CD4-positive, alpha-beta T cell treated with Interleukin-15 for 4 hours (primary cell): ENCODE data around the gene MTHFR.
A peak's percentile ranks its signal among the peaks of the same experiment; 100 is the strongest.

Experiments used
- DNase-seq: peaks from one replicate; pipeline ENCODE4 v3.0.0-alpha.2; 2020; ENCODE audit warnings: low spot score

Gene MTHFR

DNA sequence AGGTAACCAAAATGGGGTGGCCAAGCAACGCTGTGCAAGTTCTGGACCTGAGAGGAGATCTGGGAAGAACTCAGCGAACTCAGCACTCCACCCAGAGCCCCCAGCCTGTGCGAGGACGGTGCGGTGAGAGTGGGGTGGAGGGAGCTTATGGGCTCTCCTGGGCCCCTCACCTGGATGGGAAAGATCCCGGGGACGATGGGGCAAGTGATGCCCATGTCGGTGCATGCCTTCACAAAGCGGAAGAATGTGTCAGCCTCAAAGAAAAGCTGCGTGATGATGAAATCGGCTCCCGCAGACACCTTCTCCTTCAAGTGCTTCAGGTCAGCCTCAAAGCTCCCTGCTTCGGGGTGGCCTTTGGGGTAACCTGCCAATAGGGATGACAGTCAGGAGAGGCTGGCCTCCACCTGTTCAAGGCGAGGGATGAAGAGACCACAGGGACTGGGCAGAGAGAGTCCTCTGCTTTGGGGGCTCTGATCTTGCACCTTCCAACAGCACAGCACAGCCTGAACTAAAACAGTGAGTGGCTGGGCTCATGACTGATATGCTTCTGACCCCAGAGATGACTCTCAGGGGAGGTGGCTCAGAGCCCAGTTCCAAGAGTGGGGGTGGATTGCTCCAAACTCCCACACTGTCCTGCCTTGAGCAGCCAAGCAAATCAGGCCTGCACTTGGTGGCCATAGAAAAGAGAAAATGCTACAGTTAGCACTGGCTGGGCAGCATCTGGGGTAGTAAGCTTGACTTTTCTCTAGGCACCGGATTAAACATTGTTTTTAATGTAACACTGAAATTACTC, 9.5 kb downstream of the MTHFR start:
- DNase-seq, result no peak

DNA sequence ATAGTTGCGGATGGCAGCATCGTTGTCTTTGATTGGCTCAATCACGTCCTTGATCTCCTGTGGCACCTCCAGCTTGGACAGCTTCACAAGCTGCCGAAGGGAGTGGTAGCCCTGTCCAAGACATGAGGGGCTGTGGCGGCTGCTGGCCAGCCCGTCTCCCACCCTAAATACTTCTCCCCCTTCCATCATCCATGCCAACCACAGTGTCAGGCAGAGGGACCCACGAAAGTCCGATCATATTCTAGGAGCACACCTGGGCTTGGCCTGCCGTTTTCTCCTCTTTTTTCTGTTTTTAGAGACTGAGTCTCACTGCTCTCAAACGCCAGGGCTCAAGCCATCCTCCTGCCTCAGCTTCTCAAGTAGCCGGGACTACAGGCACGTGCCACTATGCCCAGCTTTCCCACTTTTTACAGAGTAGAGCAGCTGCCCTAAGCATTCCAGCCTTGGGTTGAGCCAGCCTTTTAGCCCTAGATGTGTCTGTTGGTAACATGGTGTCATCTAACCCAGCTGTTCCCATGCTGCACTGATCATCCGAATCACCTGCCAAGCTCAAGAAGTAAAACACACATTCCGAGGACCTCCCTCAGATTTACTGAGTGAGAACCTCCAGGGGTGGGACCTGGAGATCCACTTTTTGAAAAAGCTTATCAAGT, 10.4 kb downstream of the MTHFR start:
- no peak for DNase-seq

DNA sequence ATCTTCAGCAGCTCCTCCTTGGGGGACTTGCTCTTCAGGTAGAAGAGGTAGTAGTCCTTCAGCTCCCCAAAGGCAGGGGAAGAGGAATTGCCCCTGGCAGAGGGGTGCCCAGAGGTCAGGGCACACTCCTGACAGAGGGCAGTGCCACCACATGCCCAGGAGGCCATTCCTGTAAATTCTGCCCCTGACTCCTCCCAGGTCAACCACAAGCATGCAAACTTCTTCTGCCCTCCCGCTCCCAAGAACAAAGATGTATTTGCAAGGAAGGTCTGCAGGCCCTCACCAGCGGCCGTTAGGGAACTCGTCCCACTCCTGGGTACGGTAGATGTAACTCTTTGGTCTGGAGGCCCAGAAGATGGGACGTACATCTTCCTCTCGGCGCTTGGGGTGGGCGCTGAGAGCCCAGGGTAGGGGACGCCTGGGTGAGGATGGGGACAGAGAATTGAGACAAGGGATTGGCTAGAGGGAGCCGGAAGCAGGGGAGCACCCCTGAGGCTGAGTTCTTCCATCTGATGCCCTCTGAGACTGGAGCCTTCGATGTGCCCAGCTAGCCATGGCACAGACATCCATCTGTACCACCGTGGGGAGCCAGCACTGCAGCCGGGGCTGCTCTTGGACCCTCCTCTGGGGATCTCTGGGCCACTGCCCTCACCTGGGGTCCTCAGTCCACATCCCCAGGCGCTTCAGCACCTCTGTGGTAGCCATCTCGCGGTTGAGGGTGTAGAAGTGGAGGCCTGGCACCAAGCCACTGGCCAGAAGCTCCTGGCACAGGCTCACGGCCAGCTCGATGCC, 11.1 kb downstream of the MTHFR start:
- no peak for DNase-seq

DNA sequence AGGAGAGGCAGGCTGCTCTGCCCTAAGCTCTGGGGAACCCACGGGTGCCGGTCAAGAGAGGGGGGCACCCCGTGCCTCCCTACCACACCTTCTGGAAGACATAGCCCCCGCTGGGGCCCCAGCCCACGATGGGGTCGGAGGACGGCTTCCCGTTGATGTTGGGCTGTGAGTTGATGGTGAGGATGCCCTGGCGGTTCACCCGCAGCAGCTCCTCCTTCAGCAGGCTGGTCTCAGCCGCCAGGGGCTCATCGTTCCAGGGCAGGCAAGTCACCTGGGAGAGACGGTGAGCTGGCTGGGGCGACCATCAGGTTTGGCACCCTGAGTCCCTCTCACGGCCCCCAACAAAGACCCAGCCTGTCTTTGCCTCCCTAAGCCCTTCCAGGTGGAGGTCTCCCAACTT, 11.9 kb downstream of the MTHFR start:
- DNase-seq, result no peak

DNA sequence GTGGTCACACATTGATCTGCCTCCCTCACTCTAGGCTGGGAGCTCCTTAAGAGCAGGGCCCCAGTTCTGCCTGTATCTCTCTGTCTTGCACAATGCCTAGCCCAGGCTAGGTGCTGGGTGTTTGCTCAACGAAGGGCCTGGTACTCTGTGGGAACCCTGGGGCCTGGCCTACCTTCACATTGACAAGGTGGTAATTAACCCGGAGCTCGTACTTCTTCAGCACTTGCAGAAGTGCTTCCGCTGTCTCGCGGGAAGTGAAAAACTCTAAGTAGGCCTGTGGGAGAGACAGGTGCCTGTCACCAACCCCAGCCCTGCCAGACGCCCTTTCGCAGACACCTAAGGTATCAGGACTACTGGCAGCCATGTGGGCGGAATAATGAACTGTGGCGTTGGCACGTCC, 13.7 kb downstream of the MTHFR start:
- DNase-seq, result no peak

DNA sequence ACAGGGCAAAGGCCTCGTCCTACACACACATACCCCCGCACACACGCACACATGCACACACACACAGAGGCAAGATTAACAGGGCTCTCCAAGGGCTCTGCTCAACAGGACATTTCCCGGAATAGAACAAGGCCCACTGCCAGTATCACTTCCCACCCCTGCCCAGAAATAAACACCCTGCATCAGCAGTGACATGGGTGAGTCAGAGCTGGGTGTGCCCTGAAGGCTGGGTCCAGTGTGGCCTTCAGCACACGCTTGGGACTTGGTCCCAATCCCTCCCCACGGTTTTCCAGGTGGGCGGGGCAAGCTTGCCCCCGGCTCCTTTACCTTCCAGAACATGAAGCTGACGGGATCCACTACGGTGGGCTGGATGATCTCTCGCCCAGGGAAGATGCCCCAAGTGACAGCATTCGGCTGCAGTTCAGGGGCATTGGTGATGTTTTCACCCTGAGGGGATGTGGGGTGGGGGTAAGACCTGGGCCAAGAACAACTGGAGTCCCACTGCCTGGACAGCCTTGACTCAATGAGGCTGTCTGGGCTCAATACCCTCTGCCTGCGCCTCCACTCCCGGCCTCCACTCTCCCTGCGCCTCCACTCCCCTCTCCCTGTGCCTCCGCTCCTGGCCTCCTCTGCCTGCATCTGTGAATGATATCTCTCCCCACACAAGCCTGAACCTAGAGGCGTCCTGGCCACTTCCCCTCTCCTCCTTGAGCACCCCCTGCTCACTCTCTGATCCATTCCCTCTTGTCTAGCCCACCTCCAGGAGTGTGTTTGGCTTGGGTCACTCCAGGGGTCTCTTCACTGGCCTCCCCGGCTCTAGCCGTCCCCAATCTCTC, 14.7 kb downstream of the MTHFR start:
- no peak for DNase-seq

DNA sequence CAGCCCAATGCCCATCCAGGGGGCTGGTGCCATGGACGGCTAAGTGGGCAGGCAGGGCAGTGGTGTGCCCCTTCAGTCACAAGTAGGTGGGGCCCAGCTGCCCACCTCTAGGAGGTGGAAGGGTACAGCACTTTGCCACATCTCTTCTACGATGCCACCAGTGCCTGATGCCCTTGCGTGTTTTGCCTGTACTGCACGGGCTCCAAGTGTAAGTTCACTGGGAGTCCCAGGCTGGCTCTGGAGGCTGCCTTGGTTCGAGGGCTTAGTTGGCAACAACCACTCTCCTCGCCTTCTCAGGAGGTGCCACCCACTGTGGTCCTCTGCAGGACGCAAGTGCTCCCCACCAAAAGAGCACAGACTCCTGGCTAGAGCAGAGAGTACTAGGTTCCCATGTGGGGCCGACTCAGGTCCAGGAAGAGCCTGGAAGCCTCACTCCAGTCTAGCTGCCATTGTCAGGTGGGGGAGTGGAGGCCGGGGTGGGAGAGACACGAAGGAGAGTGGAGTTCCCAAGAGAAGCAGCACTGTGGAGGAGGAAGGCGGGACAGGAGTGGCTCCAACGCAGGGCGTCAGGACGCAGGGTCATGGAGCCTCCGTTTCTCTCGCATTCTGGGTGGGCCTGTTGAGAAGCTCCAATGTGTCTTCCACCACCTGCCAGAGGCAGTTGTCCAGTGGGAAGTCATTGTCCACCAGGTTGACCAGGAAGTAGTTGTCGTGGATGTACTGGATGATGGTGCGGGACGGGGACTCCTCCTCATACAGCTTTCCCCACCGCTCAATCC, 15.5 kb downstream of the MTHFR start:
- no peak for DNase-seq

DNA sequence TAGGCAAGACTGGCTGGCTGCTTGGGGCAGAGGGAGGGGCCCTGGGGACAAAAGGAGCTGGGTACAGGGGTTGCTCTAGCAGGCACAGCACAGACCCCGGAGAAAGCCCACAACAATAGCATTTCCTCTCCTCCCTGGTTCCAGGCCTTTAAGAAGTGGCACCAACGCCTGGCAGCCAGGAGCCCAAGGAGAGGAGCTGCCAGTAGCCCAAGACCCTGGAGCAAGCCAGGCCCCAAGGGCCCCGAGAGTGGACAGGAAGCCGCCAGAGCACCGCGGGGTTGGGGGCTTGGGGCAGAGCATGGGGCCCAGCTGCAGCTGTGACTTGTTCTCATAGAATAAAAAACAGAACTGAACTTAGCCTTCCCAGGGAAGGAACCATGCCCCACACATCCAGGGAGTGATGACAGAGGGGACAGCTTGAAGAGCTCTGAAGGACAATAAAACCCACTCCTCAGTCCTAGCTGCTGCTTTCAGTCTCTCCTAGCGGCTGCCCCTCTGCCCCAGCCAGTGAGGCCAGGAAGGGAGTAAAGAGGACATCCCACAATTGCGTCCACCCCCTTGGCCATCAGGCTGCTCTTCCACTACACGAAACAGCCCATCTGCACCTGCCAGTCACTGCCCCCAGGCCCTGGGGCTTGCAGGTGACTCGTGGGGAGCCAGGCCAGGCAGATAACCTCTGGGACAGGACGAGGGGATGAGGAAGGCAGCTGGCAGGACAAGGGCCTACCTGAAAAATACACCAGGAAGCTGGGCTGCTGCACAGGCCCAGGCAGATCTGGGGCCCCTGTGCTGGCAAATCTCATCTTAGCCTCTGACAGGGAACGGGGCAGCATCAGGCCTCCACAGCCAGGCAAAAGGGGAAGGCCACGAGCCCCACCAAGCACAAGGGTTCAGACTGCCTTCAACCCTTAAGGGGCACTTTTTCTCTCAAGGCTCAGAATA, 16.4 kb downstream of the MTHFR start:
- DNase-seq, result no peak

DNA sequence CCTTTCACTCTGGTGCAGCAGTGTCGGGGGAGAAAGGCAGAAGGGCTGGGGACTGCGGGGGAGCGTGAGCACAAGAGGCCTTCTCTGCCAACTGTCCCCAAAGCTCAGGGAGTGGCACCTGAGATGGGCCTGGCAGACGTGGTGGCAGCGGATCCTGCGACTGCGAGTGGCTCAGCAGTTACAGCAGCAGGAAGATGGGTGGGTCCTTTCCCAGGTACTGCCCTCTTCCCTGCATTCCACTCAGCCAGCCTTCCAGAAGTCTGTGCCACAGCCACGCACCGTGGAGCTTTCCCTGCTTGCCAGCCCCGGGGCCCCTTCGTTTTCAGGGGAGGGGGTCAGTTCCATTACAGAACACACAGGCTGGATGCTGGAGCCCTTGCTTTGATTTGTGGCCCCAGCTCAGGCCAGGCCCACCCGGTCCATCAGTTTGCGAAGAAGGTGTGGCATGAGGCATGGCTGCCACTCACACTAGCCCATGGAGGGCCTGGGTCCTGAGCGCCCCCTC, 17.2 kb downstream of the MTHFR start:
- DNase-seq, result no peak

DNA sequence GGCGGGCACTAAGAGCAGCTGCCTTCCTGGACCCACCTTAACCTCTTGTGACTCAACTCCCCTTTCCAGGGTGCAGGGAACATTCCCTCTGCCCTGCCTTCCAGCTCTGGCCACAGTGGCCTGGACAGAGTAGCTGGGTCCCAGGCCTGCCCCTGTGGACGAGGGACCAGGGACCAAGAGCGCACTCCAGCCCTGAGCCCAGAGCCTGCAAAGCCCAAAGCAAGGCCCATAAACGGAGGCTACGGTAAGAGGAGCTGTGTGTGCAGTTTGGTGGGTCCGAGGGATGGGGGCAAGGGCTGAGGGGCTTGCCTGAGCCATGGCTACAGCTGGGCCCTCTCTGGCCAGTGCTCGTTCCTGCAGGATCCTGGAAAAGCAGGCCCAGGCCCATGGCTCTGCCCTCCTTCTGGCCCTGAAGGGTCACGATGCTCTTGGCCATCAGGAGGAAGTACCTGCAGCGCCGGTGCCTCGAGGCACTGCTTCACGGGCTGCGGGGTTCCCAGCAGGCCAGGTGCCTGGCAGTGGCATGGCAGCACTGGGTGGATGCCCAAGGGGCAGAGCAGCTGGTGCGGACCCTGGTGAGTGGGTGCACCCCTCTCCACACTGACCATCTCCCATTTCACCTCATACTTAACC, 17.8 kb downstream of the MTHFR start:
- DNase-seq, result no peak

DNA sequence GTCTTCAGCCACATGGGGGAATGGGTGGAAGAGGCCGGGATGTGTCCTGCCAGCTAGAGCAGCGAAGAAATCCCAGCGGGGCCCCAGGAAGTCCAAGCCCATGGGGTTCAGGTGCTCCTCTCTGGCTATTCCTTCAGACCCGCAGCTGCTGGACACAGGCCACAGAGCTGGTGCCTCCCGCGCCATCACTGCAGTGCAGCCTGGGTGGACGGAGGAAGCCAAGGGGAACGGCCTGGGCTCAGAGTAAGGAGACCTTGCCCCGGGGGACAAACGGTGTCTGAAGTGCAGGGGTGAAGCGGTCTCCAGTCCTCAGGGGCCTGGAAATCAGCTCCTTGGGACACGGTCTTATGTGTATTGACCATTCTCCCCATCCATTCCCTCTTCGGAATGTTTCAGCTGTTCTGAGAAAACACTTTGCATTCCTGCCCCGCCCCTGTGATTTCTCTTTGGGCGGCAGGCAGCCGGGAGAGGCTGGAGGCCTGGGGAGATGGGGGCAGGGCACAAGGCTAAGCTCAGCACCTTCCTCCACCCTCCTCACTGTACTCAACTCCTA, 18.4 kb downstream of the MTHFR start:
- DNase-seq, result no peak

DNA sequence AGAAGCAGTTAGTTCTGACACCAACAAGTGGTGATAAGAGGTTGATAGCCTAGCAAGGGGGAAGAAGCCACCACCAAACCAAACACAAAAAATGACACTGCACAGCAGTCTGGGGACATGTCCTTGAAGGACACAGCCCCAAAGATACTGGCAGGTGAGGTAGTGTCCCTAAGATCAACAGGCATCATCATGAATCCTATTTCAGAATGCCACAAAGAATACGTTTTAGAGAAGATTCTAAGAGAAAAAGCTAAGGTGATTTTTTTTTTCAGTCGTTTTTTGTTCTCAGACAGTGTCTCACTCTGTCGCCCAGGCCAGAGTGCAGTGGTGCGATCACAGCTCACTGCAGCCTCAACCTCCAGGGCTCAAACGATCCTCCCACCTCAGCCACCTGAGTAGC, 19.6 kb downstream of the MTHFR start:
- no peak for DNase-seq

DNA sequence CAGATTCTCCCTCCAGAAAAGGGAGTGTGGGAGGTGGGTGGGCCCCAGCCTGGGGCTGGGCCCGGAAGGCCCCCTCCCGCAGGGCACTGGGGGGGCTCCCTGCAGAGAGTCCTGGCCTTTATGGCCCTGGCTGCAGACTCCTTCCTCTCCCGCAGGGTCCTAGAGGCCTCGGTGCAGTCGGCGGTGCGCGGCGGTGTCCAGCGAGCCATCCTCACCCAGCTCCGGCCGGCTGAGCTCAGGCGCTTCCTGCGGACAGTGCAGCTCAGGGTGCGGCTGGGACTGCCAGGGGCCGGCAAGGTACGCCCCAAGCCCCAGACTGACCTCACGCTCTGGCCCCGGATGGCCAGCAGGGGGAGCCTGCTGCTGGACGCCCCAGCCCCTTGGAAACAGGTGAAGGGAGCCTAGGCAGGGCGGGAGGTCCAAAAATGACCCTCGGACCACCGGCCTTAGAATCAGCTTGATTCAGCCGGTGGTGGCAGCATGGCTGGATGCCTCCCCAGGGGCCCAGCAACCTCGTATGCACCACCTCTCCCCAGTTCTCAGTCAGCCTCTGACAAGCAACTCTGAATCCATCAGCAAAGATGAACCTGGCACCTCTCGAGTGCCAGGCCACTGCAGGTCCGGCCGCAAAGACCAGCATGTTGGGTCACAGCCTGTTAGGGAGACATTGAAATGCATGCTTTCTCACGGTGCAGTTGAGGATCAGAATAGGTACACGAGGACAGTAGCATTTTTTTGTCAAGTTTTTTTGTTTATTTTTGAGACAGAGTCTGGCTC, 20.6 kb downstream of the MTHFR start:
- peak; percentile 38 for DNase-seq

DNA sequence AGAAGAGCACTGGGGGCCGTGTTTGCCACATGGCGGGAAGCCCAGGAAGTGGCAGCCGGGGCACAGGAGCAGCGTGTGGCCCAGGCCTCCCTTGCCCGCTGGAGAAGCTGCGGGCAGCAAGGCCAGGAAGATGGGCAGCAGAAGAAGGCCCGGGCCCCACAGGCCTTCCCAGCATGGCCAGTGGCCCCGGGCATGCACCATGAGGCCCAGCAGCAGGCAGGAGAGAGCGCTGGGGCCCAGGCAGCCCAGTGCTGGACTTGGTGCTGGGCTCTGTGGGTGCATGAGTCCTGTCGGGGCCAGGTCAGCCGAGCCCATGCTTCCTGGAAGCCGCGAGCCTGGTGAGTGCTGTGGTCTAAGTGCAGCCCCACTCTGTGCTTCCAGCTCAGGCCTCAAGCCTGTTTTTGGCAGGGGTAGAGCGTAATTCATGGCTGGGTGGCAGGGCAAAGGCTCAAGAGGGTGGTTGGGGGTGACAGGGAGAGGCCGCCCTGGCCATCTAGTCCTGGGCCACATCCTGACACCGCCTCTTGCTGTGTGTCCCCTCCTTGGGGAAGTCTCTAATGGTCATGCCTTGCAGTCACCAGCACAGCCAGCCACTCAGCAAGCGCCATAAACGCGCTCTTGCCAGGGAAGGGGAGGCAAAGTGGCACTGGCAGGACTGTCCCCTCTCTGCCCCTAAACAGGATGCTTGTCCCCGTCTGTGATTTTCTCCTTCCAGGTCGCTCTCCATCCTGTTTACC, 21.3 kb downstream of the MTHFR start:
- DNase-seq, result no peak

DNA sequence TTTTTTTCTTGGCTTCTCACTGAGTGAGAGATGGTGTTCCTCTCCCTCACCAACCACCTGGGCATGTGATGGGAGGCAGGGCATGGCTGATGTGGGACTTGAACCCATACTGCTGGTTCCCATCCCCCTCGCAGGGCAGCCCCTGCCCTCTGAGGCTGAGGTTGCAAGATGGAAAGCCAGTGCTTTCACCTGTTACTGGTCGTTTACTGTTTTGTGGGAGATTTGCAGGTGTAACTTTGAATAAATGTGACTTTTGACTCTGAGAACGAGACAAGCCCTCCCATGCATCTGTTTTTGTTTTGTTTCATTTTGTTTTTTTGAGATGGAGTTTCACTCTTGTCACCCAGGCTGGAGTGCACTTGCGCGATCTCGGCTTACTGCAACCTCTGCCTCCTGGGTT, 22.2 kb downstream of the MTHFR start:
- DNase-seq, result no peak

DNA sequence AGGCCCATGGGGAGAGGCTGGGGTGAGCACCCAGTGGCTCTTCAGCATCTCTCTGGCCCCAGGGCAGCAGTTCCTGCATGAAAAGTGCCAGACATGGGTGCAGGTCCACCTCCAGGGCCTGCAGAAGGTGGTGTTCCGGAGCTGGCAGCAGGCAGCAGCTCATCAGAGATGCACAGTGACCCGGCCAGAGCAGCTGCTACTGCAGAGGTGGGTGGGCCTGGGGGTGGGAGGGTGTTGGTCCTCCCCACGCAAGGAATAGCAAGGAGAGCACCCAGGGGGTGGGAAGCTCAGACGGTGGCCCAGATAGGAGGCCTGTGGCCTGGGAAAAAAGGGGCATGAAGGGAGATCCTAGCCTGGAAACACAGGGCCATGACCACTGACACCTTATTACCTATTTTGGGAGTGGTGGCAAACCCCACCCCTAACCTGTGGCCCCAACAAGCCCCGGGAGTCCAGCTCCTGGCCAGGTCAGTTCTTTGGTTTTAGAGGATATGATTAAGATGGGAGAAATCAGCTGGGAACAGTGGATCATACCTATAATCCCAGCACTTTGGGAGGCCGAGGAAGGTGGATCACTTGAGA, 23.5 kb downstream of the MTHFR start:
- no peak for DNase-seq

DNA sequence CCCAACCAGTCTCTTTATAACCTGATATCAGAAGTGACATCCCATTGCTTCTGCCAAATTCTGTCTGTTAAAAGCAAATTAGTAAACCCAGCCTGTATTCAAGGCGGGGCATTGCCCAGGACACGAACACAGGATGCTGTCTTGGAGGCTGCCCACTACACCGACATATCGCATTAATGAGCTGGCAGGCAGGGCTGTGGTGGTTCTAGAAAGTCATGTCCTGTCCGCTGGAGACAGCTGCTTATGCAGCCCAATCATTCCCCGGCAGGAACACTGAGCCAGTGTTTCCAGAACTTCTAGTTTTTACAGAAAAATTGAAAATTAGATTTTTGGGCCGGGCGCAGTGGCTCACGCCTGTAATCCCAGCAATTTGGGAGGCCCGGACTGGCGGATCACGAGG, 24.5 kb downstream of the MTHFR start:
- DNase-seq, result no peak
